NCI-H345 treated with DMSO at 0.1 percent for 48 hours (cell line): ENCODE measurements around the gene RPL19.

ENCODE experiments used
- DNase-seq: peaks from one replicate; lab custom pipeline; 2025; ENCODE audit not compliant: unreplicated experiment; lab: John Stamatoyannopoulos, UW

RPL19 gene

DNA sequence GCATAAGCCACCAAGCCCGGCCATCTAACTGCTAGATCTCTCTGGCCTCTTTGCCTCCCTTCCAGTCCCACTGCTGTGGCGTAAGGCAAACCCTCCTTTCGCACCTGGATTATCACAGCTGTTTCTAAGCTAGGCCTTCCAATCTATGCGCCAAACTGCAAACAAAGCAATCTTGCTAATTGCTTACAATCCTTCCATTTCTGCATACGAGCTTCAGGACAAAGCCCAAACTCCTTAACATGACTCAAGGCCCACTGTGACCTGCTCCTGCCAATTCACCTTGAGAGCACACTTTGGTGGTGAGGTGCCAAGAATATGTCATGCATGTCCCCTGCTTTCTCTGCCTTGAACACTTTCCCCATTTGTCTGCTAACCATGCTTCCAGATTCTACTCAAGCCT, 28.1 kb upstream of the RPL19 start:
- DNase-seq = no peak

- DNase-seq = no peak
Observed at GRCh38 chr17:39173080-39173479, 27.0 kb upstream of the RPL19 start.

DNA sequence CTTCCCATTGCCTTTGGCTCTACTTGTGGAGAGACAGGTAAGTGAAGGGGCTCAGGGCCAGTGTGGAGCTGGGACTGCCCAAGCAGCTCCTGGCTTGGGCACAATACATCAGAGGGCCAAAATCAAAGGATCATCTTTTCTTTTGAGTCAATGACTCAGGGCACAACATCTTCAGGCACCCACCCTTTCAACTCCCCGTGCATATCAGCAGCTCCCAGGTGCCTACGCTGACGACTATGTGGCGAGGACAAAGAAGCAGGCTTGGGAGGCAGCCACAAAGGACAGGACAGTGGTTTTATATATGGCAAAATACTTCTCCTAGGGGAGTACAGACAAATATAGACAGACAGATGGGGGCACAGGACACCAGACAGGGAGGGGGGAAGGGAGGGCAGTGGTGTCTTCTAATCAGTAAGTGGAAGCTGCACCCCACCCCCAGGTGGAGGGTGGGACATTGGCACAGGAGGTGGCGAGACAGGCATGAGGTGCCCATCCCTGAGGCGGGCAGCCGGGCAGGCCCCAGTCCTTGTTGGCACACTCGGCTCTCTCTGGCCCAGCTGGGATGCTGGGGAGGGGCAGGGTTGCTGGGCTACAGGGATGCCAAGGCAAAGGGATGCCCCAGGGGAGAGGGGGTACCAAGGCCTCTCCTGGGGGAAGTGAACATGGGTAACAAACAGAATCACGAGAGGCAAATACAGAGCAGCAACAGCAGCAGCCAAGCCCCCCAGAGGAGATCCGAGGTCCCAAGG, 26.4 kb upstream of the RPL19 start:
- DNase-seq = no peak

- DNase-seq = peak; percentile 22
Observed at GRCh38 chr17:39174920-39175694, 25.0 kb upstream of the RPL19 start.

DNA sequence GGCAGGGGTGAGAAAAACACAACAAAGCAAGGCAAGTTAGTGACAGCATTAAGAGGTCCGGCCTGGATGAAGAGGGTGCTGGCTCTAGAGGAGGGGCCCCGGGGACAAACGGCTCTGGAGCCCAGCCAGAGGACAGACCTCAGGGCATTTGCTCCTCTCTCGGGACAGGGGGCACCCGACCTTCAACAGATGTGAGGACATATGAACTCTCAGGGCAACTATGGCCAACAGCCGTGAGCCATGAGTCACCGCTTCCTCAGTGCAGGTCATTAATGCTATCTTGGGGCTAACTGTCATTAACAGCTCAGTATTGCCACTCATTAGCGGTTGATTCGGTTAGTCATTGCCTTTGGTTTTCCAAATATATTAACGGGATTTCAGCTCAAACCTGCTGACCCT, 24.4 kb upstream of the RPL19 start:
- no peak for DNase-seq

GRCh38 chr17:39177256-39177655, 22.8 kb upstream of the RPL19 start:
- DNase-seq = no peak

- no peak for DNase-seq
Observed at GRCh38 chr17:39178536-39178935, 21.5 kb upstream of the RPL19 start.

GRCh38 chr17:39181303-39181702, 18.8 kb upstream of the RPL19 start:
- no peak for DNase-seq

DNA sequence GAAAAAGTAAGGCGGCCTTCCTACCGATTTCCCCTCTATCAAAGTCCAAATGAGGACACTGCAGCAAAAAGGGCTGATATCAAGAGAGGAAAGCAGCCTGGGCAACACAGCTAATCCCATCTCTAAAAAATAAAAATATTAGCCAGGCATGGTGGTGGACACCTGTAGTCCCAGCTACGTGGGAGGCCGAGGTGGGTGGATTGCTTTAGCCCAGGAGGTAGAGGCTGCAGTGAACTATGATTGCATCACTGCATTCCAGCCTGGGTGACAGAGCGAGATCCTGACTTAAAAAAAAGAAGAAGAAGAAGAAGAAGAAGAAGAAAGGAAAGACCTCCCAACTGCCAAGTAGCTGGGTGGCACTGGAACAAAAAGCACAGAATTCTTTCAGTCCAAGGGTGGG, 17.0 kb upstream of the RPL19 start:
- no peak for DNase-seq

DNA sequence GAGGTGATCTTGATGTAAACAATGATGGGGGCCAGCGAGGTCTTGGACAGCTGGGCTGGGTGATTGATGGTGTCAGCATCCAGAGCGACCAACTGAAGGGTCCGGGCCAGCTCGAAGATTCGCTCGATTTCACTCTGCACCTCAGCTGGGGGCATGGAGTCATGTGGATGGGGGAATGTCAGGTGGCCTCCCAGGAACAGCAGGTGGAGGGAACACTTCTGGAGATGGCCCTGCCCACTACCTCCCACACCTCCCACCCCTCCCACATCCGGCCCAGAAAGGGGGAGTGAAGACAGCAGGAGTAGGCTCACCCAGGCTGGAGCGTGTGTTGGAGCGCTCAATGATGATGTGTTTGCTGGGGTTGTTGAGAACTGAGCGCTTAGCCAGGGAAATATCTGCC, 16.4 kb upstream of the RPL19 start:
- no peak for DNase-seq

GRCh38 chr17:39186481-39187002, 13.5 kb upstream of the RPL19 start:
- no peak for DNase-seq

DNA sequence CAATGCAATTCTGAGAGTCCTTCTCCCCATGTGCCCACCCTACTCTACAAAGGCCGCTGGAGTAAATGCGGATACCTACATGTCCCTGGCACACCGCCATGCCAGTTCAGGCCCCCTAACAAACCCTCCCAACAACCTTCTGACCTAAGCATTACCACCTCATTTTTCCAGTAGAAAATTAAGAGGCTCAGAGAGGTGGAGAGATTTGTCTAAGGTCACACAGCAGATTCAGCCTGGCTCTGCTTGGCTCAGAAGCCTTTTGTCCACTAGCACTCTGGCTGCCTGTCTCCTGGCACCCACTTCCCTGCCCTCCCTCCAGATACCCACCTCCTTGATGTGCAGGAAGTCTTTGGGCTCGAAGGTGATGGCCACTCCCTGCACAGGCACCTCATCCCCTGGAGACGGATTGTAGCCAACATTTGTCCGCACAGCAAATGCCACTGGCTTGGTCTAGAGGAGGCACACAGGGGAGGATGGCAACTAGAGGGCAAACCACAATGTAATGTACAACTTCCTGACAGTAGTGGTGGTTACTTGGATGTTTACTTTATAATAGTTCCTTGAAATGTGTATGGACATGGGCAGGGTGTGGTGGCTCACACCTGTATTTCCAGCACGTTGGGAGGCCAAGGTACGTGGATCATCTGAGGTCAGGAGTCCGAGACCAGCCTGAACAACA, 12.8 kb upstream of the RPL19 start:
- no peak for DNase-seq

- no peak for DNase-seq
Observed at GRCh38 chr17:39191750-39192510, 8.2 kb upstream of the RPL19 start.

DNA sequence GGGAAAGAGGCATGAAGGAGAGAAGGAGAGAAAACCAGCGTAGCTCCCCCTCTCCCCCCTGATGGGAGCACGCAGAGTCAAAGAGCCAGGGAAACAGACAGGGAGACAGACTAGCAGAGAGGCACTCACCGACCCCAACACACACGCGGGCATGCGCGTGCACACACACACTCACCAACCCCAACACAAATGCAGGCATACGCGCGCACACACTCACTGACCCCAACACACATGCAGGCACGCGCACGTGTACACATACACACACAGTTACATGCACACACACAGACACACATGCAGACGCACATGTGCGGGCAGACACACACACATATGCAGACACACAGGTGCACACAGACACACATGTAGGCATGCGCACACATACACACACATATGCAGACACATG, 7.2 kb upstream of the RPL19 start:
- DNase-seq = no peak

DNA sequence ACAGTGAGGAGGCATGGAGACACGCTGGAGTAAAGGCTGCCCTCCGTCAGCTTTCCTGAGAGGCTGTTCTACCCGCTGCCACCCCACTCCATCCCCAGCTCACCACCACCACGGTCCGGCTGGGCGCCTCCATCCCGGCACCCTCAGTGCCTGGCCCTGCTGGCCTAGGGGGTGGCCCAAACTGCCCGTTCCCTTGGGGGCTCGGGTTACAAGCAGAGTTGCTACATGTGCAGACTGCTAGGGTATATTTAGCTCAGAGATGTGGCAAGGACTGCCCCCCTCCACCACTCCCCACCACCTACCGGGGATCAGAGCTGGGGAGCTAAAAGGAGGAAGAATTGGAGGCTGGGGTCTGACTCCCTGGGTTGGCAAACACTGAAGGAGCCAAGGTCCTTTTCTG, 6.7 kb upstream of the RPL19 start:
- no peak for DNase-seq

GRCh38 chr17:39194089-39194984, 5.7 kb upstream of the RPL19 start:
- DNase-seq = no peak

- no peak for DNase-seq
Observed at GRCh38 chr17:39194985-39195524, 5.0 kb upstream of the RPL19 start.

GRCh38 chr17:39195568-39196160, 4.4 kb upstream of the RPL19 start:
- DNase-seq = no peak

- DNase-seq = no peak
Observed at GRCh38 chr17:39196241-39196807, 3.8 kb upstream of the RPL19 start.
